ENCODE results near the gene POLL. TPM values are rescaled to one million over a fixed set of nuclear protein-coding genes. Genes with fewer than 3 reads are reported as not detected.

POLL gene
- total RNA-seq, 4 donors from 2014 or later = 21.6 to 28.8 (median 24.4) TPM

- TF ChIP-seq POLR2AphosphoS5 (IDR thresholded peaks at IDR 0.05) (no peak), CTCF (IDR thresholded peaks at IDR 0.05) (peak in 3 of 4 experiments; percentile 16 to 36 (median 19))
- peaks cover 5 to 77% of the 10 kb centered on the region in 2 donors for H3K36me3 ChIP-seq
- no peaks in the 10 kb centered on the region for H3K4me1 ChIP-seq
- H3K27me3 ChIP-seq = no peaks in the 10 kb centered on the region
- H3K27ac ChIP-seq = no peak overlapping the region
- ATAC-seq = no peak
- no peaks in the 10 kb centered on the region for H3K9me3 ChIP-seq
- no peak overlapping the region for H3K4me3 ChIP-seq
Measured at GRCh38 chr10:101536800-101537199, 51.3 kb downstream of the POLL start.

- H3K4me3 ChIP-seq = no peak overlapping the region
- ATAC-seq = no peak
- peaks cover 5 to 86% of the 10 kb centered on the region in 2 donors for H3K36me3 ChIP-seq
- no peak overlapping the region for H3K27ac ChIP-seq
- no peak for TF ChIP-seq EP300 (IDR thresholded peaks at IDR 0.05)
- TF ChIP-seq POLR2A (IDR thresholded peaks at IDR 0.05) = no peak
- no peak for TF ChIP-seq CTCF (IDR thresholded peaks at IDR 0.05)
- no peak for TF ChIP-seq POLR2AphosphoS5 (IDR thresholded peaks at IDR 0.05)
- H3K27me3 ChIP-seq = no peaks in the 10 kb centered on the region
- WGBS, 2 donors (ENCODE audit: low coverage in 1 of 2) = 71 to 72% methylated on average over 4 of the region's 4 CpGs
- no peaks in the 10 kb centered on the region for H3K4me1 ChIP-seq
- H3K9me3 ChIP-seq = no peaks in the 10 kb centered on the region
Measured at GRCh38 chr10:101535949-101536348, 52.1 kb downstream of the POLL start.

DNA sequence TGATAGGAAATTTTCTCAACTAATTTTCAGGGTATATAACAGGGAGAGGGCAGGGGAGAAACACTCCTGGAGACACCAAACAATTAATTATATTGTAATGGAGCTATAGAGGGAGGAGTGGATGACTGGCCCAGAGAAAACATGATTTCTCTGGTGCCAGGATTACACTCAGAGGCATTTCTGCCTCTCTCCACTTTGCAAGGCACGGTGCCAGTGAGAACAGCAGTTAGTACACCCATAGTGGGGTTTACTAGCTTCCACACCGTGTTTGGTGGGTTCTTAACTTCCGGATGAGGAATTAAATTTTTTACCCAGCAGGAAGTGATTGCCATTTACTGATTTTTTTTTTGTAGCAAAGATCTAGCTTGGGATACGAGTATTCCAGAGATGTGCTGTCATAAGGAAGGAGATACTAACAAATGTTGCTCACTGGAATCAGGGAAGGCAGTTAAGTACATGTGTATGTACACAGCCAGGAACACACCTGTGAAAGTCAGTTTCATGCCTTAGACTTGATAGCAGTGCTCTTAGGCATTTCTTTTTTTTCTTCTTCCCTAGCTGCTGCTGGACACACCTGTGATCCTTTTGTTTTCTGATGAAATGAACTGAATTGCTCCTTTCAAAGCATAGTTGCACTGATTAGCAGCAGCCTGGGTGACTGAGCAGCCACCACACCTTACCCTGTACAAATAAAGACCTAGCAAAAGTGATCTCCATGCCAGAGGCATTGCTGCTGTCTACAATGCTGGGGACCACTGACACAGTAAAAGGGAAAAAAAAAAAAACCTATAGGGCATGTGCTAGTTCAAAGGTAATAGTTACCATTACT, 58.1 kb downstream of the POLL start:
- no peaks in the 10 kb centered on the region for H3K27me3 ChIP-seq
- WGBS, 2 donors (ENCODE audit: low coverage in 1 of 2) = 58 to 79% methylated on average over 4 of the region's 4 CpGs
- no peaks in the 10 kb centered on the region for H3K9me3 ChIP-seq
- TF ChIP-seq CTCF (IDR thresholded peaks at IDR 0.05) (no peak), POLR2A (IDR thresholded peaks at IDR 0.05) (no peak), EP300 (IDR thresholded peaks at IDR 0.05) (no peak), POLR2AphosphoS5 (IDR thresholded peaks at IDR 0.05) (no peak)
- H3K27ac ChIP-seq = no peak overlapping the region
- no peak for ATAC-seq
- no peak overlapping the region for H3K4me3 ChIP-seq
- no peaks in the 10 kb centered on the region for H3K4me1 ChIP-seq
- H3K36me3 ChIP-seq = peaks cover 5 to 66% of the 10 kb centered on the region in 2 donors

GRCh38 chr10:101529207-101529606, 58.9 kb downstream of the POLL start:
- Histone ChIP-seq H3K27ac (no peak overlapping the region), H3K9me3 (no peaks in the 10 kb centered on the region), H3K27me3 (no peaks in the 10 kb centered on the region), H3K36me3 (peaks cover 5 to 59% of the 10 kb centered on the region in 2 donors), H3K4me1 (no peaks in the 10 kb centered on the region), H3K4me3 (no peak overlapping the region)
- no peak for TF ChIP-seq POLR2AphosphoS5 (IDR thresholded peaks at IDR 0.05)
- no peak for TF ChIP-seq POLR2A (IDR thresholded peaks at IDR 0.05)
- TF ChIP-seq CTCF (IDR thresholded peaks at IDR 0.05) = no peak
- no peak for TF ChIP-seq EP300 (IDR thresholded peaks at IDR 0.05)
- 80 to 100% methylated on average over 1 of the region's 1 CpG for WGBS, 2 donors (ENCODE audit: low coverage in 1 of 2)
- ATAC-seq = no peak

Small RNA genes lying within 50 kb of the gene (small RNA-seq; reads per million reads assigned to genes)
- gene MIR3158-1 (0 to 0.09 (median 0) reads per million in 4 donors), gene RNU6-1165P (0 reads per million in 4 donors)

Other genes starting within 250 kb of the POLL start
- gene BTRC, start 234.1 kb downstream of the POLL start, total RNA-seq = 10 to 100 TPM in 3 of 4 donors, 1 to 10 TPM in 1; 9.0 to 15.6 (median 14.1) TPM
- 10 to 100 TPM; 13.4 to 30.1 (median 24.5) TPM for gene DPCD, start 64 bp upstream of the POLL start, total RNA-seq
- 100 to 1,000 TPM in 3 of 4 donors, 10 to 100 TPM in 1; 85.4 to 131 (median 112) TPM for gene FBXW4, start 106.9 kb upstream of the POLL start, total RNA-seq
- gene FGF8, start 187.9 kb upstream of the POLL start, total RNA-seq = not detected
- gene NPM3, start 195.2 kb upstream of the POLL start, total RNA-seq = 10 to 100 TPM; 11.4 to 28.2 (median 21.8) TPM
- 100 to 1,000 TPM in 2 of 4 donors, 10 to 100 TPM in 2; 92.5 to 163 (median 115) TPM for gene OGA, start 230.2 kb upstream of the POLL start, total RNA-seq